ENCODE results near the gene PGM2.

The PGM2 gene

GRCh38 chr4:37865450-37865849, 39.0 kb downstream of the PGM2 start:
- DNase-seq: no peak

GRCh38 chr4:37867102-37867501, 40.6 kb downstream of the PGM2 start:
- no peak for DNase-seq

GRCh38 chr4:37868238-37868637, 41.8 kb downstream of the PGM2 start:
- no peak for DNase-seq

GRCh38 chr4:37872310-37872988, 46.0 kb downstream of the PGM2 start:
- no peak for DNase-seq

GRCh38 chr4:37873386-37873785, 46.9 kb downstream of the PGM2 start:
- DNase-seq: no peak

- no peak for DNase-seq
Measured at GRCh38 chr4:37876156-37876555, 49.7 kb downstream of the PGM2 start.

- no peak for DNase-seq
Measured at GRCh38 chr4:37879365-37879764, 52.9 kb downstream of the PGM2 start.

- no peak for DNase-seq
Measured at GRCh38 chr4:37881811-37882210, 55.3 kb downstream of the PGM2 start.

GRCh38 chr4:37882665-37883296, 56.3 kb downstream of the PGM2 start:
- DNase-seq: no peak

- no peak for DNase-seq
Measured at GRCh38 chr4:37884855-37885487, 58.5 kb downstream of the PGM2 start.

GRCh38 chr4:37885496-37885895, 59.0 kb downstream of the PGM2 start:
- DNase-seq: no peak

- DNase-seq: no peak
Measured at GRCh38 chr4:37889849-37890800, 63.6 kb downstream of the PGM2 start.

GRCh38 chr4:37890801-37891259, 64.3 kb downstream of the PGM2 start, which contains the start of gene TBC1D1:
TBC1D1 (plus strand) TSS chr4:37891084; CDS start chr4:37902096, 11,012 bp downstream.
- no peak for DNase-seq

- DNase-seq: no peak
Measured at GRCh38 chr4:37891260-37892159, 65.0 kb downstream of the PGM2 start.

GRCh38 chr4:37892641-37893040, 66.2 kb downstream of the PGM2 start:
- no peak for DNase-seq

- no peak for DNase-seq
Measured at GRCh38 chr4:37893164-37893563, 66.7 kb downstream of the PGM2 start.

- no peak for DNase-seq
Measured at GRCh38 chr4:37895271-37895670, 68.8 kb downstream of the PGM2 start.

GRCh38 chr4:37896206-37896860, 69.8 kb downstream of the PGM2 start:
- DNase-seq: no peak

- DNase-seq: no peak
Measured at GRCh38 chr4:37902212-37902611, 75.7 kb downstream of the PGM2 start.

GRCh38 chr4:37902738-37903693, 76.5 kb downstream of the PGM2 start:
- no peak for DNase-seq

Data from T1000 (cell line).